ENCODE data around the gene SLC25A21.

- TF ChIP-seq POLR2AphosphoS5 (IDR thresholded peaks at IDR 0.05; ENCODE audit: low read depth, low read length) (no peak), SIN3A (IDR thresholded peaks at IDR 0.05; ENCODE audit: borderline replicate concordance, insufficient read depth, low read length) (no peak)
These were observed 511.5 kb downstream of the SLC25A21 start for GRCh38 chr14:36660736-36661505.
